GM18868 (cell line): ENCODE results near the gene HNRNPA1L2.
"Not testable (repeated sequence)": the region's sequence is repeated elsewhere in the genome, so short reads cannot be mapped to it uniquely, and the experiment has no call there.

Experiments
- ATAC-seq: cut with Tn5 transposase; IDR thresholded peaks from one replicate; pipeline ENCODE4 v1.9.1; 2021; ENCODE audit warnings: mild to moderate bottlenecking, moderate library complexity; ENCODE audit not compliant: unreplicated experiment

Gene HNRNPA1L2

DNA sequence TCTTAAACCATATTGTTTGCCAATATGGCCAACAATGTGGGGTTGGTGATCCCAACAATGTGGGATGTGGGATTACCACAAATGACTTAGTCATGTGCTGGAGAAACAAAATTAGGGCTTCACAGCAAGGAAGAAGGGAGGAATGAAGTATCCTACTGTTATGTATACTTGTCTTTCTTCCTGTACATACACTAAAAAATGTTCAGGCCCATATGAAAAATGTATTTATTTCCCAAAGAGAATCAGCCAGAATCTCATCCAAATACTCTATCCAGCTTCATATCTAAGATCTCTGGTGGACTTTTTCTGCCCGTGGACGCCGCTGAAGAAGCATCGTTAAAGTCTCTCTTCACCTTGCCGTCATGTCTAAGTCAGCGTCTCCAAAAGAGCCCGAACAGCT is at the start of gene HNRNPA1L2:
HNRNPA1L2 (plus strand) TSS at position 301 of the 400 bp plus-strand sequence; CDS start at position 363, 62 bp downstream.
- ATAC-seq = no peak

DNA sequence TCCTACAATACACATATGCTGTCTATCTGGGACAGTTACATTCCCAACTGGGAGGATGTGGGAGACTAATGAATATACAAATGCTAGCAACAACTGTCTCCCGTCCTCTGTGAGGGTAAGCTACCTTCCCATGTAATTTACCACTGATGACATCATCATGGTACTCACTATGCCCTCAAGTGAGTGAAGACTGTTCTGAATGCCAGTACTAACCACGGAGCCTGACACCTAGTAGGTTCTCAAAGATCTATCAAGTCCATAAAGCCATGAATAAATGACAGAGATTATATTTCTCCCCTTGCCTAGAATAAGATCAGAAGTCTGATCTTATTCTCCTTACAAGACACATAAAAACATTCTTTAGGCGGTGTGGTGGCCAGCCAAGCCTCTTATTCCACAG is 49.1 kb upstream of the HNRNPA1L2 start:
- not testable (repeated sequence) for ATAC-seq

DNA sequence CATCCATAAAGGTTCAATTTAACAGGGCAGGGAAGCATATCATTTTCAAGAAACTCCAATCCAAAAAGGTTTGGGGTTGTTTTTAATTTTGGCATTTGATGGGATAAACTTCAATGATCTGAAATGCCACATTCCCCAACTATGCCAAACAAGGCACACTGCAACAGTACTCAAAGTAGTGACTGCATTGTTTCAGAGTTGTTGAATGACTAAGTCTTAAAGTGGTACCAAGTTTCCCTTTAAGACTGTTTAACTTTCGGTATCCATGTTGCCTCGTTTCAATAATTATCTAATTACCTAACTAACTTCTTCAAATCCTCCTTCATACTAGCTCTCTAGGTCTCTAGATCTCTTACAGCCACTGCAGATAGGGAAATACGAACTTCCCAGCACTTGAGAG is 48.4 kb upstream of the HNRNPA1L2 start:
- ATAC-seq = peak; percentile 77

DNA sequence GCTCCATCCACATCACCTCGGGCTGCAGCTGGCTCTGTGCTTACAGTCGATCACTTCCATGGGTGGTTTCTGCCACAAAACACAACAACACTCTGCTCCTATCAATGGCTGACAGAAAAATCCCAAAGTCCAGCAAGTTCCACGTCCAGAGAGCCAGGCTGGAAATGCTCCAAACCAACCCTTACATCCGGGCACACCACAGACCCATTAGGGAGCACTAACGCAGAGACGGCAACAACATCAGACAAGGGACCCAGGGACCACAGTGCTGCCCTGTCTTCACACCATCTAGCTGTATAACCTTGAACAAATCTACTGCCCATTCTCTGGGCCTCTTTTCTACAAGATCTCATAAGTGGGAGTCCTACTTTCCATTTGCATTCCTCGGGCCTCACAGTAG is 47.9 kb upstream of the HNRNPA1L2 start:
- peak; percentile 20 for ATAC-seq

DNA sequence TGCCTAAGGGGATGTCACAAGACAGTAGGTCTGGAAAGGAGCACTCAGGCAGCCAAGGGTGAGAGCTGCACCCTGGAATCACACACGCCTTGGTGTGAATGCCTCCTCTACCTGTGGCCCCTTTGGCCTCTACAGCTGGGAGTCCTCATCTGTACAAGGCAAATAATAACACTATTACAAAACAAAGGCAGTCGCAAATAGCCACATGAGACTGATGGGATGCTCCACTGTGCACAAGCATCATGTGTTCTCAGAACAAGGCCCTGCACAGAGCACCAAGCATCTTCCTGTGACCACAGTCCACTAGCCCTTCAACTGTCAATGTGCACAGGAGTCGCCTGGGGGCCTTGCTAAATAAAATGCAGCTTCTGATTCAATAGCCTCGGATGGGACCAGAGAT is 44.6 kb upstream of the HNRNPA1L2 start:
- ATAC-seq = no peak

DNA sequence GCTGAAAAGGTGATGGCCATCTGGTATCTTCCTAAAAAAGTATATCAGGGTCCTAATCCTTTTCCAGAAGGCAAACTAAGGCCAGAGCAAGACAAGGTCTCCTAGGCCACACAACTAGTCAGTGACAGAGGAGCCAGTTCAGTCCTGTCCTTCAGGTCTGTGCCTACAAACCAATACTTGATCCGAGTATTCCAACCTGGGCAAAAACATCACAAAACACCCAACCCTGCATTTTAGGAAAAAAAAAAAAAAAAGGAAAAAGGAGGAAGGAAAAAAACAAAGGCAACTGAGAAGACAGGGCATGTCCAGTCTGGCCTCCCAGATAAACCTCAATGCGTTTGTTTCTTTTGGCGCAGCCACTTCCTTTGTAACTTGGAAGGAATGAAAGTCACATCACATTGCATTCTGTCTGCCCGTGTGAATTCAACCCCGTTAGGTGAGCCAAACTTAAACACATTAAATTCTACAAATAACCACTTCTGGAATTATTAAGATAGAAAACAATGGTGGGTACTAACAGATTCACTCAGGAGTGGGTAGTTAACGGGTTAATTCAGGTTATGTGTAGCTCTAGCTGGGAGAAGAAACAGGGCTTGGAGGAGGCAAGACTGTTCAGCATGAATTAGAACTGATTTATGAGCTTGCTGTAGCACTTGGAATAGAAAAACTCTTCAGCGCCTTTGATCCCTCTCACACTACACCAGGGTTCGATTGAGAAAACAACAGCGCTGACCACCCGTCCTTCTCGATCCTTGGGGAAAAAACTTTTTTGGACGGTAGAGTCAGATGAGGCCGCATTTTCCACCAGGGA is 43.0 kb upstream of the HNRNPA1L2 start:
- ATAC-seq = peak; percentile 16

DNA sequence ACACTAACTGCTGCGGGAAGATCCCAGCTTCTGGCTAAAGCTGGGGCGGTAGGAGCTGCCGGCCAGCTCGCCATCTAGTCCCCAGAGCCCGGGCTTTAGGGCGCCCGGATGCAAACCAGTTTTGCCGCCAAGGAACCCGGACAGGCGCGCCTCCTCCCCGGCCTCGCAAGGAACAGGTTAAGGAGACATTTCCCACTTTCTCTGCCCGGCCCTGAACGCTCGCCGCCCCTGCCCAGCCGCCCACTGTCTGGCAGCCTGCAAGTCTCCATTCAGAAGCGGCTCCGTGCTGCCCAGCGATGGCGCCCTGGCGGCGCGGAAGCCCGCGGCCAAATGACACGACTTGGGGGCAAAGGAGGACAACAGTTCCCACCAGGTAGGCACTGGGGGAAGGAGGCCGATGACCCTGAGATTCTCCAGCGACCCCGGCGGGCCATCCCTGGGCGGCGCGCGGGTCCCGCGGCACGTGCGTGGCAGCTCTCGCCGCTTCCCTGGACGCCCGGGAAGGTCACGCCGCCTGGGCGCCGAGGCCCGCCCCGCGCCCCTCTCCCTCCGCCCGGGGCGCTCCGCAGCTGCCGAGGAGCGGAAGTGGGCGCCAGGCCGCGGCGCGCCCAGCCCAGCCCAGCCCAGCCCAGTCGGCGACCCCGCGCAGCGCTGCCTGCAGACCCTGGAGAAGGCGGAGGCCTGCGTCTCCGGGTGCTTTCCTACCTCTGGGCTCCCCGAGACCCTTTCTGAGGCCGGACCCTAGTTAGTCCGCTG is 42.2 kb upstream of the HNRNPA1L2 start:
- ATAC-seq = peak; percentile 62

DNA sequence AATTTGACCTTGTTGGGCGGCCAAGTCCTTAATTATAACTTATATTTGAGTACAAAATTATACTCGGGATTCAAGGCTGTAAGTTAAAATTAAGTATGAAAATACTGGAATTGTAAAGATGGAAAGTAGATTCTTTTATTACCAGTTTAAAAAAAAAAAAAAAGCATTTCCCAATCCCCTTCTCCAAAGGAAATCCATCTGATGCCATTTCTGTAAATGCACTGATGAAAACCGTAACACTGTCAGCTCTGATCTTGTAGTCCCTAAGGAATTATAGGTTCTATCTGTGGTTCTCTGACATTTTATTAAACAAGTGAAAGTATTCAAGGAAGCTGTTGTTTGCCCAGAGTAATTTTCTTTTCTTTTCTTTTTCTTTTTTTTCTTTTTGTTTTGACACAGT is 41.6 kb upstream of the HNRNPA1L2 start:
- ATAC-seq = no peak

DNA sequence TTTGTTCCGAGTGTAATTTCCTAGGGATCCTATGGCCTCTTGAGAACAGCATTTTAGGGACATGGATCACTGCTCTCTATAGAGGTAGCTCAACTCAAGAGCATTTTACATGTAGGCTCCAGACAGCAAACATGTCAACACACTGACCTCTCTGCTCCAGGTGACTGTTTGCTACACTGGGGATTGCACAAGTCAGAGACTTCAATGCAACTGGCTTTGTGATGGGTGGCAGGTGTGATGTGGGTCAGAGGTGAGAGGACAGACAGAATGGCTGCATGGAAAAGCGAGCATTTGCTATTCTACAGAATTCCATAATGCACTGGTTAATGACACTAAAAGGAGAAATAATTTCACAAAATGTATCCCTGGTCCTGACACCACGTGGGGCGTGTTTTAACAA is 38.9 kb upstream of the HNRNPA1L2 start:
- ATAC-seq = not testable (repeated sequence)

DNA sequence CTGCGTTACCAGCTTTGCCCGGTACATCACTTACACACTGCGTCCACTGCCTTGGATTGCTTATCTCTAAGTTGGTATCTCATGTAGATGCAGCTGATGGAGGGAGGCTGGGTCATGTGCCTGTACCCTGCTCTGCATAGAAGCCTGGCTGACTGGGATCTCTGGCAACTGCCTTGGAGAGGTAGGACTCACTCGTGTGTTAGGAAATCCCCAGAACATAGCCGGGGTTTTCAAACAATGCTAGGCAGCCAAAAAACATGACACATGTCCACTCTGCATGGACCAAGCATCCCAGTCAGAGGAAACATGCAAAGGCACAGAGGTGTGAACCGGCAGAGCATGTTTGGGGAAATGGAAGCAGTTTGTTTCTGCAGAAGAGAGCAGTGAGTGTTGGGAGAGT is 36.1 kb upstream of the HNRNPA1L2 start:
- not testable (repeated sequence) for ATAC-seq

DNA sequence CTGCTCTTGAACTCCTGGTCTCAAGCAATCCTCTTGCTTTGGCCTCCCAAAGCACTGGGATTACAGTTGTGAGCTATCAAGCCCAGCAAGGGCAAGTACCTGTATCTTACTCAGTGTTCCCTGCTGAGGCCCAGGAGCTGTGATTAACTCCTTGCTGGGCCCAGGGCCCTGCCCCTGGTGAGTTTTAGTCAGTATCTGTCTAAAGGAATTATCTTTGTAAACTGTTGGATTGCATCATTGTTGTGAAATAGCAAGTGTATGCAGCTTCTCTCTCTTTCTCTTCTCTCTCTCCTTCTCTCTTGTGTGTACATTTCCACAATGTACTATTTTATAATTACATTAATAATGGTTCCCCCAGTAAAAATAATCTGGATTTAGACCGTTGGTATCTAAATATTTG is 35.4 kb upstream of the HNRNPA1L2 start:
- ATAC-seq = not testable (repeated sequence)

DNA sequence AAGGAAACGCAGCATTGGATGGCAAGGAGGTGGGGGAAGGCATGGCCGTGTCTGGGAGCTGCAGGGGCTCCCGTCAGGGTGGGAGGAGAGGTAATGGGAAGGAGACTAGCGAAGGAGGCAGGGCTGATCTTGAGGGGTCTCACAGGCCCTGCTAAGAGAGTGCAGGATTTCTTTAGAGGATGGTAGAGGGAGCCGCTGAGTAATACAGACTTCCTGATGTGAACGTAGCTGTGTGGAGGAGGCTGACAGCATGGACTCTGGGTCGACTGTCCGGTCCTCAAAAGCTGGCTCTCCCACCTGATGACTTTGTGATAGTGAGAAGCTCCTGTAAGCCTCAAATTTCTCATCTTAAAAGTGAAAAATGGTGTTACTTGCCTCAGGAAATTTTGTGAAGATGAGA is 34.0 kb upstream of the HNRNPA1L2 start:
- ATAC-seq = not testable (repeated sequence)

DNA sequence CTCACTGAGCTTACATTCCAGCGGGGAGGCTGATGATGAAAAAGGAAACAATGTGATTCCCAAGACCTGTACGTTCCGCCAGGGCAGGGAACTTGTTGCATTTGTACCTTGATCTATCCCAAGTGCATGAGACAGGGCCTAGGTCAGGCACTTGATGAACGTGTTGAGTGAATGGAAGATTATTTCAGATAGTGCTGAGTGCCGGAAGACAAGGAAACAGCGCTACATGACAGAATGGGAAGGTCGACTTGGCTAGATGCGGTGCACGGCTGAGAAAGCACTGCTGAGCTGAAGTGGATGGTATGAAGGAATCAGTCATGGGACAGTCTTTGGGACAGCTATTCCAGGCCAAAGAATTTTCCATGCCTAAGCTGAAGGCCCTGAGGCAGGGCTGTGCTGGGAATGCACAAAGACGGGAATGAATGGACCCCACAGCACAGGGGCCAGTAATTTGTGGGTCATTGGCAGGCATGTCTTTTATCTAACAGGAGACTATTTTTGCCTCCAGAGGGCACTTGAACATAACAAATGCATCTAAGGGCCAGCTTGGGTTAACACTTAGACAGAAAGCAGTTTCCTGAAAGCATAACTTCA is 33.1 kb upstream of the HNRNPA1L2 start:
- peak; percentile 88 for ATAC-seq

DNA sequence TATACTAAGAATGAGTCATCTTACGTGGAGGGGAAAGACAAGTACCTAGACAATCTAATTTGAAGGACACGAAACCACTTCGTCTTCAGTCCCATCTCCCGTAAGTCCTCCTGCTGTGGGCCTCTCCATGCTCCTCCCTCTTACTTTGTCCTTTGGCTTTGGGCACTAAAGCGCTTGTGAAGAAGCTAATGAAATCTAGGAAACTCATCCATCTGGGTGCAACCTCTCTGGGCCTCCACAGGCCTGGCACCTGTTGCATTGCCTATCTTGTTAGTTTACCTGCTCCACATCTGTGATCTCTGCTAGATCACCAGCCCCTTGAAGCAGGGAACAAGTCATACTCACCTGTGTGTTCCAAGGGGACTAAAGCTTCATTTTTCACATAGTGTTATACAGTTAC is 32.1 kb upstream of the HNRNPA1L2 start:
- ATAC-seq = not testable (repeated sequence)

DNA sequence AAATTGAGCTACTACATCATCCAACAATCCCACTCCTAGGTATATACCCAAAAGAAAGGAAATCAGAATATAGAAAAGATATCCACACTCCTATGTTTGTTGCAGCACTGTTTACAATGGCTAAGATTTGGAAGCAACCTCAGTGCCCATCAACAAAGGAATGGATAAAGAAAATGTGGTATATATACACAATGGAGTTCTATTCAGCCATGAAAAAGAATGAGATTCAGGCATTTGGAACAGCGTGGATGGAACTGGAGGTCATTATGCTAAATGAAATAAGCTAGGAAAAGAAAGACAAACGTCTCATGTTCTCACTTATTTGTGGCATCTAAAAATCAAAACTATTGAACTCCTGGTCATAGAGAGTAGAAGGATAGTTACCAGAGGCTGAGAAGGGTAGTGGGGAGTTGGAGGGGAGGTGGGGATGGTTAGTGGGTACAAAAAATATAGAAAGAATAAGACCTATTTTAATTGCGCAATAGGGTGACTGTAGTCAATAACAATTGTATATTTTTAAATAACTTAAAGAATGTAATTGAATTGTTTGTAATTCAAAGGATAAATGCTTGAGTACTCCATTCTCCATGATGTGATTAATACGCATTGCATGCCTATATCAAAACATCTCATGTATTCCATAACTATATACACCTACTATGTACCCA is 27.0 kb upstream of the HNRNPA1L2 start:
- no peak for ATAC-seq

DNA sequence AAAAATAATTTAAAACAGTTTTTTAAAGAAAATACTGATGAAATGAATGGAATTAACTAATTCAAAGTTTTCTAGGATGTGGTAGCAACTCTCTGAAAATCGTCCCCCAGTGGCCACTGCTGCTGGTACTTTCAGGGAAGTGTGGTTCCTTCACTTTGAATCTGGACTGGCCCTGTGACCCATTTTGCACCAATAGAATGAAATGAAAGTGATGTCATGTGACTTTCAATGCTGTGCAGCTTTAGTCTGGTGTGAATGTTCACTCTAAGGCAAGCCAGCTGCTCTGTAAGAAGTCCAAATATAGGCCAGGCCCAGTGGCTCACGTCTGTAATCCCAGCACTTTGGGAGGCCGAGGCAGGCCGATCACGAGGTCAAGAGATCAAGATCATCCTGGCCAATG is 26.4 kb upstream of the HNRNPA1L2 start:
- no peak for ATAC-seq

DNA sequence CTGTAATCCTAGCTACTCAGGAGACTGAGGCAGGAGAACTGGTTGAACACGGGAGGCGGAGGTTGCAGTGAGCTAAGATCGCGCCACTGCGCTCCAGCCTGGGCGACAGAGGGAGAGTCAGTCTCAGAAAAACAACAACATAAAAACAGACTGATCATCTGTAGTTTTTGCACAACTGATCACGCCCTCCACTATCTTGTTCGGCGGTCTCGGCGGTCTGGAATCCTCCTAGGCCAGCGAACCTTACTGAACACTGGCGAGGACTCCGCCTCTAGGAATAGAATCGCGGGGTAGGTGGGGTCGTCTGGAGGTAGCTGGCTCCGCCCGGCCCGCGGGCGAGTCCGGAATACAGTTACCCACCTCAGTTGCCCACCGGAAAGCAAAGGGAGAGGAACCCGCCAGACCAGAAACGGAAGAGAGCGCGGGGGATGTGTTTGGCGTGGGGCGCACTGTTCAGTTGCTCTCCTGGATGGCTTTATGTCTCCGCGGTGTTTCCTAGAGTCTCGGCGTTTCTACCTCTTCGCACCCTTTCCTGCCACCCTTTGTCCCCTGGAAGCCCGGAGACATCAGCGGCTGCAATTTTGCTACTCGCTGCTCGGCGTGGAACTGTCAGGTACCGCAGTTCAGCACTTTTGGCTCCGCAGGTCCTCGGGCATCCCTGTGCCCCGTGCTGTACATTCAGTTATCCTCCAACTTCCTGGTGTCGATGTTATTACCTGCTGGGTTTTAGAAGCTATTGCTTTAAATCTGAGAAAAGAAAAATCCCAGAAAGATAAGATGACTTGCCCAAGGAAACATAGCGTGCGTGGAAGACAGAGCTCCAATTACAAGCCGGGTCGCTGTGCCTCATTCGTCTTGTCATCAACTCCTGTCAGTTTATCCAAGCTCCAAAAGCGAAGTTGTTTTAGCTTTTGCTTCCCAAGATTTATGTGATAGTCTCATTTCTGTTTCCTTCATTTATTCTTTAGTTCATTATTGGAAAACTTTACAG is 24.9 kb upstream of the HNRNPA1L2 start:
- peak; percentile 98 for ATAC-seq

DNA sequence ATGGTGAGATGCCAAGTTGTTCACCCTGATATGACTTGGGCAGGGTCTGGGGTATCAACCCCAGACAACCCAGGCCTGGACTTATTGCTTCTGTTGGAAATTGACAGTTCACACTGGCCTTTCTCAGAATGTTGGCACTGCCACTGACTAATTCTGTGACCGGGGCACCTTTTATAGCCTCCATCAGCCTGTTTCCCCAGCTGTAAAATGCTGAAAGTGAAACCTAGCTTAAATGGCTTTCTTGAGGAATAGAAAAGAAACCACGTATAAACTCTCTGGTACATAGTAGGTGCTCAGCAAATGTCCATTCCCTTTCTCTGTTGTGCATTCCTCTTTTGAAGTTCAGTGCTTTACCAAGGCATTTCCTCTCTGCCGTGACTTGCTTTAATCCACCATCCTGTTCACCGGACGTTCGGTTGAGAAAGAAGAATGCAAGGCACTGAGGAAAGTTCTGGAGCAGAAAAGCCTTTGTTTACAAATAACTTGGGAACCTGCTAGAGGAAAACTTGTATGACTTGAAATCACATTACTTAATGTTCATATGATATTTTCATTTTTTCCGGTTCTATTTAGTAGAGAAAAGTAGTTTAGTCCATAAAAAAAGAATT is 11.0 kb upstream of the HNRNPA1L2 start:
- peak; percentile 76 for ATAC-seq

DNA sequence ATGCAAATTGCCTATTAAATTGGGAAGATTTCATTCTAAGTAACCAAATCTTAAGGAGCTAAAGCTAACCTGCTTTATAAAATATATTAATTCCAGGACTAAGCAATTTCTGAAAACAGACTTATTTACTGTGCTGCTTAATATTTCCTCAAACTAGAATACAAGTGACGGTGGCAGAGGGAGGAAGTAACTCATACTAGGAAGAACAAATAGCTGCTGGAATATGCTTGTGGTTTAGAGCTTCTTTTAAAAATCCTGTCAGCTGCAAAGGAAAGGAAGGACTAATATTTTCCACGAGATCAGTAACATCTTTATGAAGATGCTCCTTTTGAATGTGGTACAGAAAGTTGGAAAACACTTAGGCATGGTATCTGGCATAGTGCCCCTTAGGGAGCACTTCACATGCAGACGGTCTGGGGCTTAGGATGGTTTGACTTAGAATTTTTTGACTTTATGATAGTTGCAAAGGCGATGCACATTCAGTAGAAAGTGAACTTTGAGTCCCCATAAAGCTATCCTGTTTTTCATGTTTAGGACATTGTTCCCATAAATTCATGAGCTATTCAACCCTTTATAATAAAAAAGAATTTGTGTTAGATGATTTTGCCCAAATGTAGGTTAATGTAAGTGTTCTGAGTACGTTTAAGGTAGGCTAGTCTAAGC is 3.4 kb upstream of the HNRNPA1L2 start:
- no peak for ATAC-seq
